ENCODE results near the gene CCNY. TPM values are rescaled to one million over a fixed set of nuclear protein-coding genes. Genes with fewer than 3 reads are reported as not detected.

The CCNY gene
- total RNA-seq, 1 experiment from 2014 or later, result 51.9 TPM

DNA sequence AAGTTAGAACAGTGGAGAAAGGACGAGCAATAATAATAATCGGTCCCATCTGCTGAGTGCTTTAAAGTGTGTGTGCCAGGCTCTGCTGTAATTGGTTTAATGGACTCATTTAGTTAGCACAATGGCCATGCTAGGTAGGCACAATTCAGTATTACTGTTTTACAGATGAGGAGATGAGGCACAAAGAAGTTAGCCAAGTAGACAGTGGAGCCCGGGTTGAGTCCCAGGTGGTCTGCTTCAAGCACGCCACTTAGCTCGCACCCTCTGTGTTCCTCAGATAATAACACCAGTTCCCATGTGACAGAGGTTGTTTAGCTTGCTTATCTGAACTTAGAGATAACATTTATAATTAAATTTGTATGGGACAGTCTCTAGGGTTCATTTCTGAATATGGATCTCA lies 167.3 kb downstream of the CCNY start:
- H3K27ac ChIP-seq (ENCODE audit: low read length), result no peak overlapping the region
- ATAC-seq, result no peak
- BruUV-seq (replicated peaks), result no TSS peak
- CTCF ChIA-PET, result no interaction called here
- H3K4me1 ChIP-seq (ENCODE audit: control insufficient read depth, insufficient read depth, low read length), result no peaks in the 10 kb centered on the region
- in situ Hi-C loops (cut with HindIII; ENCODE audit: low pct_unique_long_range_greater_than_20kb, low sequenced_read_pairs), result no loop called here
- no peaks in the 10 kb centered on the region for H3K27me3 ChIP-seq (ENCODE audit: control insufficient read depth, insufficient read depth, low read length)
- intact Hi-C loops (cut with micrococcal nuclease; ENCODE audit: unreplicated experiment), result no loop called here
- no peaks in the 10 kb centered on the region for H3K36me3 ChIP-seq (ENCODE audit: control insufficient read depth, insufficient read depth, low read length)
- no peaks in the 10 kb centered on the region for H3K9me3 ChIP-seq (ENCODE audit: control insufficient read depth, insufficient read depth, low read depth, low read length)
- POLR2A ChIA-PET, result no interaction called here
- DNase-seq (ENCODE audit: low read depth, low spot score), result no peak
- no peak for TF ChIP-seq TCF7L2 (IDR thresholded peaks at IDR 0.05; ENCODE audit: low read depth, low read length)
- TF ChIP-seq, protein P1, sequence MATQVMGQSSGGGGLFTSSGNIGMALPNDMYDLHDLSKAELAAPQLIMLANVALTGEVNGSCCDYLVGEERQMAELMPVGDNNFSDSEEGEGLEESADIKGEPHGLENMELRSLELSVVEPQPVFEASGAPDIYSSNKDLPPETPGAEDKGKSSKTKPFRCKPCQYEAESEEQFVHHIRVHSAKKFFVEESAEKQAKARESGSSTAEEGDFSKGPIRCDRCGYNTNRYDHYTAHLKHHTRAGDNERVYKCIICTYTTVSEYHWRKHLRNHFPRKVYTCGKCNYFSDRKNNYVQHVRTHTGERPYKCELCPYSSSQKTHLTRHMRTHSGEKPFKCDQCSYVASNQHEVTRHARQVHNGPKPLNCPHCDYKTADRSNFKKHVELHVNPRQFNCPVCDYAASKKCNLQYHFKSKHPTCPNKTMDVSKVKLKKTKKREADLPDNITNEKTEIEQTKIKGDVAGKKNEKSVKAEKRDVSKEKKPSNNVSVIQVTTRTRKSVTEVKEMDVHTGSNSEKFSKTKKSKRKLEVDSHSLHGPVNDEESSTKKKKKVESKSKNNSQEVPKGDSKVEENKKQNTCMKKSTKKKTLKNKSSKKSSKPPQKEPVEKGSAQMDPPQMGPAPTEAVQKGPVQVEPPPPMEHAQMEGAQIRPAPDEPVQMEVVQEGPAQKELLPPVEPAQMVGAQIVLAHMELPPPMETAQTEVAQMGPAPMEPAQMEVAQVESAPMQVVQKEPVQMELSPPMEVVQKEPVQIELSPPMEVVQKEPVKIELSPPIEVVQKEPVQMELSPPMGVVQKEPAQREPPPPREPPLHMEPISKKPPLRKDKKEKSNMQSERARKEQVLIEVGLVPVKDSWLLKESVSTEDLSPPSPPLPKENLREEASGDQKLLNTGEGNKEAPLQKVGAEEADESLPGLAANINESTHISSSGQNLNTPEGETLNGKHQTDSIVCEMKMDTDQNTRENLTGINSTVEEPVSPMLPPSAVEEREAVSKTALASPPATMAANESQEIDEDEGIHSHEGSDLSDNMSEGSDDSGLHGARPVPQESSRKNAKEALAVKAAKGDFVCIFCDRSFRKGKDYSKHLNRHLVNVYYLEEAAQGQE (IDR thresholded peaks at IDR 0.05; ENCODE audit: insufficient read depth in 1 of 2, low read depth in 2 of 2, low read length in 1 of 2), result no peak
- no peak for TF ChIP-seq POLR2AphosphoS5 (IDR thresholded peaks at IDR 0.05; ENCODE audit: low read depth, low read length)
- TF ChIP-seq, protein P2, sequence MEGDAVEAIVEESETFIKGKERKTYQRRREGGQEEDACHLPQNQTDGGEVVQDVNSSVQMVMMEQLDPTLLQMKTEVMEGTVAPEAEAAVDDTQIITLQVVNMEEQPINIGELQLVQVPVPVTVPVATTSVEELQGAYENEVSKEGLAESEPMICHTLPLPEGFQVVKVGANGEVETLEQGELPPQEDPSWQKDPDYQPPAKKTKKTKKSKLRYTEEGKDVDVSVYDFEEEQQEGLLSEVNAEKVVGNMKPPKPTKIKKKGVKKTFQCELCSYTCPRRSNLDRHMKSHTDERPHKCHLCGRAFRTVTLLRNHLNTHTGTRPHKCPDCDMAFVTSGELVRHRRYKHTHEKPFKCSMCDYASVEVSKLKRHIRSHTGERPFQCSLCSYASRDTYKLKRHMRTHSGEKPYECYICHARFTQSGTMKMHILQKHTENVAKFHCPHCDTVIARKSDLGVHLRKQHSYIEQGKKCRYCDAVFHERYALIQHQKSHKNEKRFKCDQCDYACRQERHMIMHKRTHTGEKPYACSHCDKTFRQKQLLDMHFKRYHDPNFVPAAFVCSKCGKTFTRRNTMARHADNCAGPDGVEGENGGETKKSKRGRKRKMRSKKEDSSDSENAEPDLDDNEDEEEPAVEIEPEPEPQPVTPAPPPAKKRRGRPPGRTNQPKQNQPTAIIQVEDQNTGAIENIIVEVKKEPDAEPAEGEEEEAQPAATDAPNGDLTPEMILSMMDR (IDR thresholded peaks at IDR 0.05), result no peak
- TF ChIP-seq SIN3A (IDR thresholded peaks at IDR 0.05; ENCODE audit: borderline replicate concordance, insufficient read depth, low read depth, low read length), result no peak
- H3K4me3 ChIP-seq (ENCODE audit: low read depth in 2 of 2, low read length in 2 of 2), result no peak overlapping the region

DNA sequence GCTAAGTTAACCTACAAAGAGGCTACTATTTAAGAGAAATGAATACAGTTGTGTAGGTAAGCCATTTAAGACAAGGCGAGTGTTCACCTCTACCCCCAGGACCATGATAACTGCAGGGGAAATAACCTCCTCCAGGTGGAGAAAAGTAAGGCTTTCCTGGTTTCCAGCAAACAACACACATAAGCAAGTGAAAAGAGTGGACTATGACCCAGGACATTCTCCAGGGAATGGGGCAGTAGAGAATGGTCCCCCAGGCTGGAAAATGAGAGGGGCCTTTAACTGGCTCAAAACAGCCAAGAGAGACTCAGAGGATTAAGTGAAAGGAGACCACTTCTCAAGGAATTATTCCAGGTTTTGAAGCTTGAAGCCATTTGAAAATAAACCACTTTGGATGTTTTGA lies 167.8 kb downstream of the CCNY start:
- no peaks in the 10 kb centered on the region for H3K27me3 ChIP-seq (ENCODE audit: control insufficient read depth, insufficient read depth, low read length)
- no peak overlapping the region for H3K27ac ChIP-seq (ENCODE audit: low read length)
- no peak for TF ChIP-seq TCF7L2 (IDR thresholded peaks at IDR 0.05; ENCODE audit: low read depth, low read length)
- TF ChIP-seq, protein P1 (IDR thresholded peaks at IDR 0.05; ENCODE audit: insufficient read depth in 1 of 2, low read depth in 2 of 2, low read length in 1 of 2), result no peak
- CTCF ChIA-PET, result no interaction called here
- no peaks in the 10 kb centered on the region for H3K9me3 ChIP-seq (ENCODE audit: control insufficient read depth, insufficient read depth, low read depth, low read length)
- no peaks in the 10 kb centered on the region for H3K4me1 ChIP-seq (ENCODE audit: control insufficient read depth, insufficient read depth, low read length)
- in situ Hi-C loops (cut with HindIII; ENCODE audit: low pct_unique_long_range_greater_than_20kb, low sequenced_read_pairs) (no loop called here), intact Hi-C loops (cut with micrococcal nuclease; ENCODE audit: unreplicated experiment) (no loop called here)
- H3K36me3 ChIP-seq (ENCODE audit: control insufficient read depth, insufficient read depth, low read length), result no peaks in the 10 kb centered on the region
- POLR2A ChIA-PET, result no interaction called here
- no TSS peak for BruUV-seq (replicated peaks)
- DNase-seq (ENCODE audit: low read depth, low spot score), result no peak
- no peak for ATAC-seq
- H3K4me3 ChIP-seq (ENCODE audit: low read depth in 2 of 2, low read length in 2 of 2), result no peak overlapping the region

Measured in Panc1 (cell line).